RWPE1 (cell line): ENCODE results near the gene EFHC2.

Experiments
- CTCF ChIA-PET: fragments of 350-600 bp; sonication (Branson Sonifier 250); formaldehyde crosslinking; extraction: SDS; loops from one replicate; lab custom pipeline; 2021; lab: Yijun Ruan, JAX
- POLR2A ChIA-PET: fragments of 400-600 bp; formaldehyde crosslinking; extraction: SDS; loops from one replicate; lab custom pipeline; 2020; ENCODE audit warnings: antibody characterized with exemption; ENCODE audit not compliant: low non-redundant PET; lab: Yijun Ruan, JAX
- DNase-seq: peaks from one replicate; pipeline ENCODE4 v3.0.0; 2012; ENCODE audit warnings: low spot score
- H3K27ac ChIP-seq: fragments of 450-650 bp; 2 replicates; pipeline ENCODE4 v1.5.1; 2017
- CTCF ChIP-seq: fragments of 450-650 bp; conservative IDR thresholded peaks from 2 replicates; pipeline ENCODE4 v1.5.1; 2017; ENCODE audit warnings: low read depth, mild to moderate bottlenecking

Gene EFHC2

GRCh38 chrX:44104699-44105098 is 238.8 kb downstream of the EFHC2 start:
- TF ChIP-seq CTCF = no peak
- POLR2A ChIA-PET = no interaction called here
- CTCF ChIA-PET = interaction anchor here (1.1 kb wide), 1 partner anchor 146 kb away, joined by 3 read pairs; no protein-coding TSS in a partner anchor
- H3K27ac ChIP-seq = no peak overlapping the region
- DNase-seq = no peak

- peak; percentile 1 for DNase-seq
- no peak overlapping the region for H3K27ac ChIP-seq
- ChIA-PET POLR2A (interaction anchor here (0.6 kb wide), 1 partner anchor 233 kb away, joined by 3 read pairs; no protein-coding TSS in a partner anchor), CTCF (interaction anchor here (0.6 kb wide), 1 partner anchor 1066 kb away, joined by 3 read pairs; no protein-coding TSS in a partner anchor)
- no peak for TF ChIP-seq CTCF
Measured at GRCh38 chrX:44101281-44101680, 242.2 kb downstream of the EFHC2 start.

- CTCF ChIA-PET = interaction anchor here (0.5 kb wide), 1 partner anchor 98 kb away, joined by 5 read pairs; no protein-coding TSS in a partner anchor
- no peak for DNase-seq
- no peak overlapping the region for H3K27ac ChIP-seq
- TF ChIP-seq CTCF = no peak
- POLR2A ChIA-PET = no interaction called here
Measured at GRCh38 chrX:44099366-44099765, 244.1 kb downstream of the EFHC2 start.
